ENCODE results near the gene KCNJ14.

KCNJ14 gene

DNA sequence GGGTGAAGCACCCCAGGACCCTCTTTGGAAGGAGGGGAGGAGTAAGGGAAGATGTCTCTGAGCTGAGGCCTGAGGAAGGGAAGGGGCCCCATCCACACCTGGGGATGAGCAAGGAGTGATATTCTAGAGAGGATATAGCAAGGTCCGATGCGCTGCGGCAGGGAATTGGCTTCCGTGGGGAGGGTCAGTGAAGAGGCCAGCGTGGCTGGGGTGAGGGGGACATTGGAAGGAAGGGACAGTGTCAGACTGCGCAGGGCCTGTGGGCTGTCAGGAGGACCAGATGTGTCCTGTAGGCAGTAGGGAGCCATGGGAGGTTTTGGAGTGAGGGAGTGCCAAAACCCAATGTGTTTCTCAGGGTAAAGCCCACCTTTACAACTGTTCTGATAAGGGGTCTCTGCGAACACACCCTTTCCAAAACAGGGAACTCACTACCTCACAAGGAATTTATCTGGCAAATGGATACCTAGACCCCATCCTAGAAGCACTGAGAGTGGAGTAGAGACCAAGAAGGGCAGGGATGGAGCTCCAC is 52.6 kb downstream of the KCNJ14 start:
- no peak for TF ChIP-seq FOXM1 (IDR thresholded peaks at IDR 0.05; ENCODE audit: borderline replicate concordance)
- TF ChIP-seq, protein P1, sequence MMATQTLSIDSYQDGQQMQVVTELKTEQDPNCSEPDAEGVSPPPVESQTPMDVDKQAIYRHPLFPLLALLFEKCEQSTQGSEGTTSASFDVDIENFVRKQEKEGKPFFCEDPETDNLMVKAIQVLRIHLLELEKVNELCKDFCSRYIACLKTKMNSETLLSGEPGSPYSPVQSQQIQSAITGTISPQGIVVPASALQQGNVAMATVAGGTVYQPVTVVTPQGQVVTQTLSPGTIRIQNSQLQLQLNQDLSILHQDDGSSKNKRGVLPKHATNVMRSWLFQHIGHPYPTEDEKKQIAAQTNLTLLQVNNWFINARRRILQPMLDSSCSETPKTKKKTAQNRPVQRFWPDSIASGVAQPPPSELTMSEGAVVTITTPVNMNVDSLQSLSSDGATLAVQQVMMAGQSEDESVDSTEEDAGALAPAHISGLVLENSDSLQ (IDR thresholded peaks at IDR 0.05): no peak
- no peak for TF ChIP-seq ZNF384 (IDR thresholded peaks at IDR 0.05)
- no peak for TF ChIP-seq LEF1 (IDR thresholded peaks at IDR 0.05; ENCODE audit: borderline replicate concordance)
- no peak for TF ChIP-seq NFRKB (IDR thresholded peaks at IDR 0.05)
- no peak for TF ChIP-seq SUZ12 (IDR thresholded peaks at IDR 0.05)
- no peak for TF ChIP-seq BHLHE40 (IDR thresholded peaks at IDR 0.05; ENCODE audit: borderline replicate concordance)
- TF ChIP-seq CTBP1 (IDR thresholded peaks at IDR 0.05; ENCODE audit: borderline replicate concordance): no peak
- TF ChIP-seq FOXA1 (IDR thresholded peaks at IDR 0.05): no peak
- TF ChIP-seq SP1 (IDR thresholded peaks at IDR 0.05): no peak
- POLR2A ChIA-PET: interaction anchor here (1.2 to 3.8 kb wide), 4 partner anchors 66 to 111 kb away, joined by 4 to 15 read pairs (median 7); partner anchors contain the start of genes RPL18 and SPHK2
- CTCF ChIA-PET: interaction anchor here (4.1 kb wide), 1 partner anchor 77 kb away, joined by 52 read pairs; no protein-coding TSS in a partner anchor
- no peak for DNase-seq (ENCODE audit: extremely low spot score)

DNA sequence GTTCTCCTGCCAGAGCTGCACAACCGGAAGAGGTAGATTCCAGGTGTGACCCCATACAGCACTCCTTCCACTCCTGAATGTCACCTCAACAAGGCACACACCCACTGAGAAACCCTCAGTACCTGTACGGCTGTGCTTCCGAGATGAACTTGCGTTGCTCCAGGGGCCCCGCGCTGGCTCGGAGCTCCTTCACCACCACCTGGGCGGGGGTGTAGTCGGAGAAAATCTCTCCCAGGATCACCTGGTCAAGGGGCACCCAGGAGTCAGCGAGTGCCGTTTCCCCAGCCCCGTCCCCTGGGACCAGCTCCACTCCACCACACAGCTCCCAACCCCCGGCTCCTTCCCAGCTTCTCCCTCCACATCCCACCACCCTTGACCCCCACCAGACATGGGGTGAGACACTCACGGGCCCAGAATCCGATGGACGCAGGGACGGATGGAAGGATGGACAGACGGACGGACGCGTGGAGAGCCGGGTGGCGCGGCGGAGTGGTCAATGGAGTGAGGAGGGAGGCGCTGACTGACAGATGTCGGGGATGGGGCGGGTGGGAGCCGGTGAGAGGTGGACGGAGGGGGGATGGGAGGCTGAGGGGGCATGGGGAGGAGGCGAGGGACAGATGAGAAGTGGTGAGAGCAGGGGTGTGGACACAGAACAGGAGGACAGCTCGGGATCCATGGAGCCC is 53.5 kb downstream of the KCNJ14 start:
- ChIA-PET CTCF (interaction anchor here (0.8 to 4.1 kb wide), 2 partner anchors 76 to 80 kb away, joined by 7 to 52 read pairs; no protein-coding TSS in a partner anchor), POLR2A (interaction anchor here (1.2 to 3.8 kb wide), 4 partner anchors 65 to 110 kb away, joined by 4 to 15 read pairs (median 7); partner anchors contain the start of genes RPL18 and SPHK2)

DNA sequence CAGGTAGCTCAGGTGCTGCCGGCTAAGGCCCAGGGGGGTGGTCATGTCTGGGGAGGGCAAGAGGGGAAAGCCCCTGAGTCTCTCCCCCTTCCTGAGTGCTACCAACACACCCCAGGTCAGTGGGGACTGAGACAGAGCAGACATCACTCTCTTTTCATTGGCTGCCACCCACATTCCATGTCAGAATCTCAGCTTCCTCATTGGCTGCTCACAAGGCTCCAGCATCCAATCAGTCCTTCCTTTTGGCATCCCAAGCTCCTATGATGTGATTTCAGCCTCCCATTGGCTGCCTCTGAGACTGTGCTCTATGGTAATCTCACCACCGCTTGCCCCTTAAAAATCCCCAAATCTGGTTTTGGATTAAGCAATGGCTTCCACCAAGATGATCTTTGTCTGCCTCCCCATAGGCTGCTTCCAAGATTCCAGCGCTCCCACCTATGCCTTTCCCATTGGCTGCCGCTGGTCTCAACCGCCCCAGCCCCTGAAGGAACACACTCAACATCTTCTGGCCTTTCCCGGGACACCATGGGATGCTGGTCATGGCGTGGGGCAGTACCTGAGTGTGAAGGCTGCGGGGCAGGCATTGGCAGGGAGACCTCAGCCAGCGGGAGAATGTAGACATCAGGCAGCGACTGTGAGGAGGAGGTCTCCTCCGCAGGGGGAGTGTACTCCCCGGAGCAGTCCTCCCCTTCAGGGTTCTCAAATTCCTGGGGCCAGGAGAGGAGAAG is 54.3 kb downstream of the KCNJ14 start:
- POLR2A ChIA-PET: interaction anchor here (3.8 kb wide), 1 partner anchor 64 kb away, joined by 15 read pairs; no protein-coding TSS in a partner anchor
- DNase-seq (ENCODE audit: extremely low spot score): no peak
- CTCF ChIA-PET: interaction anchor here (0.8 to 4.1 kb wide), 2 partner anchors 76 to 79 kb away, joined by 7 to 52 read pairs; no protein-coding TSS in a partner anchor
- TF ChIP-seq ARNT (IDR thresholded peaks at IDR 0.05) (no peak), FOXA1 (IDR thresholded peaks at IDR 0.05) (no peak), SUZ12 (IDR thresholded peaks at IDR 0.05) (no peak), TARDBP (IDR thresholded peaks at IDR 0.05) (no peak), ELF4 (IDR thresholded peaks at IDR 0.05) (no peak), CTBP1 (IDR thresholded peaks at IDR 0.05; ENCODE audit: borderline replicate concordance) (no peak), ZNF384 (IDR thresholded peaks at IDR 0.05) (no peak), NFRKB (IDR thresholded peaks at IDR 0.05) (no peak)

More for the DNA sequence above, 53.5 kb downstream of the KCNJ14 start:
- no peak for DNase-seq (ENCODE audit: extremely low spot score)
- TF ChIP-seq FOXA1 (IDR thresholded peaks at IDR 0.05): no peak
- no peak for TF ChIP-seq ARNT (IDR thresholded peaks at IDR 0.05)
- TF ChIP-seq CTBP1 (IDR thresholded peaks at IDR 0.05; ENCODE audit: borderline replicate concordance): no peak
- TF ChIP-seq, protein P1 (IDR thresholded peaks at IDR 0.05): no peak
- TF ChIP-seq ELF4 (IDR thresholded peaks at IDR 0.05): no peak
- TF ChIP-seq FOXK2 (IDR thresholded peaks at IDR 0.05): no peak
- no peak for TF ChIP-seq FOXM1 (IDR thresholded peaks at IDR 0.05; ENCODE audit: borderline replicate concordance)
- TF ChIP-seq TARDBP (IDR thresholded peaks at IDR 0.05): no peak

DNA sequence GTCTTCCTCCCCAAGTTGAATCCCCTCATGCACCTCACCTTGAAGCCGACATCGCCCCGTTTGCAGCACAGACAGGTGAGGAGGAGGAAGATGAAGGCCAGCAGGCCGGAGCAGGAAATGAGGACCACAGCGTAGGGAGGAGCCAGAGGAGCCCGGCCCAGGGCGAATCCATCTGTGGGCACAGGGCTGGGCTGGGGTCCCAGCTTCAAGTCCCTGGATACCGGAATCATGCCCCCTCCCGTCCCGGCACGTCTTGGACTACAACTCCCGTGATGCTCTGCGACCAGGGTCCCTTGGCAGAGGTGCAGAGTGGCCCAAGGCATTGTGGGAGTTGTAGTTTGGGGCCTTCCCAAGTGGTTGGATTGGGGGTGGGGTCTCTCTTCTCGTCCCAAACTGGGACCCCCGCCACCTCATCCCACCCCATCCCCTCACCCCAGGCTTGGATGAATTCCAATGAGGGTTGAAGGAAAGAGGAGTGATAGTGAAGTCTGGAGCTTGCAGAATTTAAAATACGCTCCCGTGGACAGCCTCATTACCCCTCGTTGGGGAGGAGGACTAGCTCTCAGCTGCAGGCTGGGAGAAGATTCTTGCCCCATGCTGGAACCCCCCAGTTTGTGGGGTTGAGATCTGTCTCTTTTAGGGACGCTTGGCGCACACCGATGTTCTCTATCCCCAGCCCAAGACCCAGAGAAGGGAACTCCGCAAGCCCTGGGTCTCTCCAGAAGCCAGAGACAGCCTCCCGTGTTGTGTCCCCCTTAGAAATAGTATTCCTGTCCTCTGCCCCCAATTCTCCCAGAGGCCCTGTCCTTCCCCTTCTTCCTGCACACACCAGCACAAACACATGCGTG is 55.3 kb downstream of the KCNJ14 start:
- ChIA-PET POLR2A (interaction anchor here (3.8 kb wide), 1 partner anchor 63 kb away, joined by 15 read pairs; no protein-coding TSS in a partner anchor), CTCF (no interaction called here)
- TF ChIP-seq FOXK2 (IDR thresholded peaks at IDR 0.05): no peak
- TF ChIP-seq L3MBTL2 (conservative IDR thresholded peaks at IDR 0.05): peak; percentile 79
- peak; percentile 96 for TF ChIP-seq SUZ12 (IDR thresholded peaks at IDR 0.05)
- peak; percentile 69 for DNase-seq (ENCODE audit: extremely low spot score)

DNA sequence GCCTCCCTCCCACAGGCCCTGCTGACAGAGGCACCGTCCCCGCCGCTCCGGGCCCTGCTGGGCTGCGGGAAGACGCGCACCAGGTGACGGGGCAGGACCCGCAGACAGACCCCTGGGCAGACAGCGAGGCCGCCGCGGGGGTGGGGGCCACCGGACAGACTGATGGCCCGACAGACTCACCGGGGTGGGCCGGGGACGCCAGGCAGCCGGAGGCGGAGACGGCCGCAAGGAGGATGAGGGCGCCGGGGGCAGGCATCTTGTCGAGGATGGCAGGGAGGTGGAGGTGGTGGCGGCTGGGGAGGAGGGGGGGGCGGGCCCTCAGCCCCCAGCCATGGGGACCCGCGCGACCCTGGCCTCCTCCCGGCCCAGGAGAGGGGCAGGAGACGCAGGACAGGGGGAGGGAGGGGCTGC is 56.0 kb downstream of the KCNJ14 start:
- TF ChIP-seq ARNT (IDR thresholded peaks at IDR 0.05): no peak
- no peak for TF ChIP-seq ZNF384 (IDR thresholded peaks at IDR 0.05)
- no peak for TF ChIP-seq SUZ12 (IDR thresholded peaks at IDR 0.05)
- TF ChIP-seq FOXA1 (IDR thresholded peaks at IDR 0.05): no peak
- TF ChIP-seq BHLHE40 (IDR thresholded peaks at IDR 0.05; ENCODE audit: borderline replicate concordance): no peak
- TF ChIP-seq TARDBP (IDR thresholded peaks at IDR 0.05): no peak
- TF ChIP-seq NFRKB (IDR thresholded peaks at IDR 0.05): no peak
- TF ChIP-seq, protein P1 (IDR thresholded peaks at IDR 0.05): no peak
- no peak for TF ChIP-seq ELF4 (IDR thresholded peaks at IDR 0.05)
- no peak for TF ChIP-seq CTBP1 (IDR thresholded peaks at IDR 0.05; ENCODE audit: borderline replicate concordance)
- TF ChIP-seq FOXM1 (IDR thresholded peaks at IDR 0.05; ENCODE audit: borderline replicate concordance): no peak
- no peak for TF ChIP-seq HDGF (IDR thresholded peaks at IDR 0.05; ENCODE audit: borderline replicate concordance)
- DNase-seq (ENCODE audit: extremely low spot score): no peak
- ChIA-PET POLR2A (no interaction called here), CTCF (no interaction called here)

All from HEK293T (cell line).